OCI-LY7 (cell line): Measurements from ENCODE around the gene MAN1C1. TPM values are rescaled to one million over a fixed set of nuclear protein-coding genes. Genes with fewer than 3 reads are reported as not detected.
"Not testable (repeated sequence)": the region's sequence is repeated elsewhere in the genome, so short reads cannot be mapped to it uniquely, and the experiment has no call there.

Experiments used
- BruUV-seq: library from RNA; stranded (reverse); fragments of 400-500 nt; replicated peaks from 2 replicates; lab custom pipeline; 2021; lab: Mats Ljungman, UMichigan
- CTCF ChIA-PET: fragments of 300-600 bp; sonication (Branson Sonifier 250); formaldehyde crosslinking; loops from one replicate; lab custom pipeline; 2022; ENCODE audit warnings: antibody characterized with exemption; ENCODE audit not compliant: unreplicated experiment; lab: Charles Lee
- POLR2A ChIA-PET: fragments of 300-600 bp; sonication (Branson Sonifier 250); formaldehyde crosslinking; loops from one replicate; lab custom pipeline; 2022; ENCODE audit warnings: antibody characterized with exemption; lab: Charles Lee
- DNase-seq: peaks from one replicate; pipeline ENCODE4 v3.0.0-alpha.2; 2015; ENCODE audit warnings: low spot score
- H2AFZ ChIP-seq: fragments of 200-600 bp; sonication (generic), shearing (Covaris generic); 2 replicates; pipeline ENCODE4 v1.6.1; 2014; ENCODE audit warnings: mild to moderate bottlenecking, antibody characterized with exemption, low read length, moderate library complexity
- H3K27ac ChIP-seq: fragments of 200-600 bp; sonication (generic); 2 replicates; pipeline ENCODE4 v1.5.1; 2014; ENCODE audit warnings: mixed run types, low read depth, mild to moderate bottlenecking, moderate library complexity, low read length, inconsistent platforms; ENCODE audit not compliant: poor library complexity, severe bottlenecking
- H3K36me3 ChIP-seq: fragments of 200-600 bp; sonication (generic); 2 replicates; pipeline ENCODE4 v1.6.1; 2014; ENCODE audit warnings: mild to moderate bottlenecking, antibody characterized with exemption, low read length, moderate library complexity, mixed read lengths; ENCODE audit not compliant: insufficient read depth
- H3K4me1 ChIP-seq: fragments of 200-600 bp; sonication (generic); 2 replicates; pipeline ENCODE4 v1.5.1; 2014; ENCODE audit warnings: mild to moderate bottlenecking, low read length; ENCODE audit not compliant: insufficient read depth, poor library complexity, severe bottlenecking
- H3K4me2 ChIP-seq: fragments of 200-600 bp; sonication (generic); 2 replicates; pipeline ENCODE4 v1.6.1; 2014; ENCODE audit warnings: mild to moderate bottlenecking, low read length
- H3K4me3 ChIP-seq: fragments of 200-600 bp; sonication (generic); 2 replicates; pipeline ENCODE4 v1.5.1; 2014; ENCODE audit warnings: mild to moderate bottlenecking, low read depth, low read length; ENCODE audit not compliant: poor library complexity, severe bottlenecking
- H3K79me2 ChIP-seq: fragments of 200-600 bp; sonication (generic); 2 replicates; pipeline ENCODE4 v1.6.1; 2016; ENCODE audit warnings: low read depth, mild to moderate bottlenecking, low read length, moderate library complexity, mixed read lengths; ENCODE audit not compliant: insufficient read depth
- H3K9me2 ChIP-seq: fragments of 200-600 bp; sonication (generic); 2 replicates; pipeline ENCODE4 v1.6.1; 2016; ENCODE audit warnings: mild to moderate bottlenecking, low read length, mixed read lengths; ENCODE audit not compliant: insufficient read depth
- H3K9me3 ChIP-seq: fragments of 200-600 bp; sonication (generic); 2 replicates; pipeline ENCODE4 v1.6.1; 2014; ENCODE audit warnings: mild to moderate bottlenecking, mixed run types, low read length, mixed read lengths
- H4K20me1 ChIP-seq: fragments of 200-600 bp; sonication (generic); 2 replicates; pipeline ENCODE4 v1.6.1; 2014; ENCODE audit warnings: mild to moderate bottlenecking, antibody characterized with exemption, low read length, moderate library complexity, mixed read lengths; ENCODE audit not compliant: insufficient read depth
- EZH2phosphoT487 ChIP-seq: fragments of 200-600 bp; sonication (generic); IDR thresholded peaks from 2 replicates; pipeline ENCODE4 v1.6.1; 2018; ENCODE audit warnings: low read depth, borderline replicate concordance, mild to moderate bottlenecking, mixed run types, antibody characterized with exemption, low read length, moderate library complexity, mixed read lengths
- intact Hi-C: fragments of 100-400 bp; cut with micrococcal nuclease; formaldehyde crosslinking; loops from one replicate; pipeline ENCODE4 v1.10.0; 2022; ENCODE audit not compliant: unreplicated experiment
- total RNA-seq, 2 experiments: library from RNA; depleted of rRNA in 1 of 2; stranded (reverse); fragments of >200 nt in 1 of 2; shearing (Covaris generic) in 1 of 2; gene quantifications; 2 replicates each; pipeline ENCODE4 v1.2.3, GENCODE V29; 2014 to 2022
- TF ChIP-seq, protein P1 (sequence below): fragments of 200-600 bp; sonication (generic); conservative IDR thresholded peaks from 2 replicates; pipeline ENCODE4 v1.5.1; 2014; ENCODE audit warnings: mild to moderate bottlenecking, antibody characterized with exemption, low read length, moderate library complexity, mixed read lengths

The MAN1C1 gene
- total RNA-seq, 2 experiments from 2014 or later: 3.0 to 4.9 TPM

DNA sequence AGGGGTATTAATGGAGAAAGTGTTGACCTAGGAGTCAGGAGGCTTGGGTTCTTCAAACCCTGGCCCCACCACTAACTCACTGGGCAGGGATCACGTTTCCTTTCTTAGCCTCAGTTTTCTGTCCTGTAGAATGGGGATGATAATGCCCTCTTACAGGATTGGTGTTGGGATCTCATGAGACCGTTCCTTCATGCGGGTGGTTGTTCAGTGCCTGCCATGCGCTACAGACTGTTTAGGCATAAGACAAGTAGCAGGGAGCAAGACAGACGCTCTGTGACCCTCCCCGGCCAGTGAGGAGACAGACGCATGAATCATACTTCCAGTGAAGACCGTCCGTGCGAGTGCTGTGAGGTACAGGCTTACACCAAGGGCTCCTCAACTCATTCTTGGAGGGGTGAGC lies 81.7 kb downstream of the MAN1C1 start:
- BruUV-seq: no TSS peak
- TF ChIP-seq EZH2phosphoT487: no peak
- TF ChIP-seq, protein P1, sequence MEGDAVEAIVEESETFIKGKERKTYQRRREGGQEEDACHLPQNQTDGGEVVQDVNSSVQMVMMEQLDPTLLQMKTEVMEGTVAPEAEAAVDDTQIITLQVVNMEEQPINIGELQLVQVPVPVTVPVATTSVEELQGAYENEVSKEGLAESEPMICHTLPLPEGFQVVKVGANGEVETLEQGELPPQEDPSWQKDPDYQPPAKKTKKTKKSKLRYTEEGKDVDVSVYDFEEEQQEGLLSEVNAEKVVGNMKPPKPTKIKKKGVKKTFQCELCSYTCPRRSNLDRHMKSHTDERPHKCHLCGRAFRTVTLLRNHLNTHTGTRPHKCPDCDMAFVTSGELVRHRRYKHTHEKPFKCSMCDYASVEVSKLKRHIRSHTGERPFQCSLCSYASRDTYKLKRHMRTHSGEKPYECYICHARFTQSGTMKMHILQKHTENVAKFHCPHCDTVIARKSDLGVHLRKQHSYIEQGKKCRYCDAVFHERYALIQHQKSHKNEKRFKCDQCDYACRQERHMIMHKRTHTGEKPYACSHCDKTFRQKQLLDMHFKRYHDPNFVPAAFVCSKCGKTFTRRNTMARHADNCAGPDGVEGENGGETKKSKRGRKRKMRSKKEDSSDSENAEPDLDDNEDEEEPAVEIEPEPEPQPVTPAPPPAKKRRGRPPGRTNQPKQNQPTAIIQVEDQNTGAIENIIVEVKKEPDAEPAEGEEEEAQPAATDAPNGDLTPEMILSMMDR: no peak
- no peak overlapping the region for H3K4me3 ChIP-seq
- H2AFZ ChIP-seq: no peak overlapping the region
- no peak overlapping the region for H3K27ac ChIP-seq
- no peaks in the 10 kb centered on the region for H3K9me3 ChIP-seq
- DNase-seq: no peak
- H3K4me2 ChIP-seq: no peak overlapping the region
- no peaks in the 10 kb centered on the region for H3K79me2 ChIP-seq
- no peaks in the 10 kb centered on the region for H3K9me2 ChIP-seq
- no peaks in the 10 kb centered on the region for H3K4me1 ChIP-seq
- CTCF ChIA-PET: interaction anchor here (0.6 kb wide), 1 partner anchor 29 kb away, joined by 3 read pairs; no protein-coding TSS in a partner anchor
- intact Hi-C loops: no loop called here
- H3K36me3 ChIP-seq: no peaks in the 10 kb centered on the region
- POLR2A ChIA-PET: interaction anchor here (0.6 kb wide), 1 partner anchor 47 kb away, joined by 3 read pairs; no protein-coding TSS in a partner anchor
- no peaks in the 10 kb centered on the region for H4K20me1 ChIP-seq

DNA sequence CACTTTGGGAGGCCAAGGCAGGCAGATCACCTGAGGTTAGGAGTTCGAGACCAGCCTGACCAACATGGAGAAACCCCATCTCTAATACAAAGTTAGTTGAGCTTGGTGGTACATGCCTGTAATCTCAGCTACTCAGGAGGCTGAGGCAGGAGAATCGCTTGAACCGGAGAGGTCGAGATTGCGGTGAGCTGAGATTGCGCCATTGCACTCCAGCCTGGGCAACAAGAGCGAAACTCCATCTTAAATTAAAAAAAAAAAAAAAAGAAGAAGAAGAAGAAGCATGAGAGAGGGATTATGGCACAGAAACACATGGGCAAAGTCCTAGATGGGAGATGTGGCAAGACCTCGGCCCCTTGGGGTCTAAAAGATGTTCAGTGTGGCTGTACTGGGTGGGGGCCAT lies 82.5 kb downstream of the MAN1C1 start:
- H3K36me3 ChIP-seq, CTCF ChIA-PET, H2AFZ ChIP-seq, BruUV-seq, H4K20me1 ChIP-seq, H3K79me2 ChIP-seq, H3K9me3 ChIP-seq, intact Hi-C loops, H3K9me2 ChIP-seq, H3K4me3 ChIP-seq, DNase-seq, H3K4me1 ChIP-seq, H3K4me2 ChIP-seq, H3K27ac ChIP-seq: not testable (repeated sequence)
- POLR2A ChIA-PET: interaction anchor here (0.6 kb wide), 2 partner anchors 38 to 46 kb away, joined by 3 read pairs; no protein-coding TSS in a partner anchor

GRCh38 chr1:25699500-25700143 lies 83.0 kb downstream of the MAN1C1 start:
- intact Hi-C loops: no loop called here

More at GRCh38 chr1:25699500-25700143, 83.0 kb downstream of the MAN1C1 start:
- Histone ChIP-seq H3K4me3 (no peak overlapping the region), H3K9me3 (no peaks in the 10 kb centered on the region), H4K20me1 (no peaks in the 10 kb centered on the region), H3K9me2 (no peaks in the 10 kb centered on the region), H3K27ac (no peak overlapping the region), H3K79me2 (no peaks in the 10 kb centered on the region), H3K4me1 (peaks cover 7% of the 10 kb centered on the region), H3K4me2 (no peak overlapping the region), H2AFZ (no peak overlapping the region), H3K36me3 (no peaks in the 10 kb centered on the region)
- POLR2A ChIA-PET: no interaction called here
- DNase-seq: no peak
- no TSS peak for BruUV-seq
- TF ChIP-seq, protein P1: no peak
- CTCF ChIA-PET: no interaction called here
